Kidney (tissue), 14 donors: ENCODE measurements around the gene ACTR6. TPM values are rescaled to one million over a fixed set of nuclear protein-coding genes. Genes with fewer than 3 reads are reported as not detected.
"Not testable (repeated sequence)": the region's sequence is repeated elsewhere in the genome, so short reads cannot be mapped to it uniquely, and the experiment has no call there.

Experiments used
- DNase-seq, 5 donors: peaks; one replicate each; pipeline ENCODE4 v3.0.0-alpha.2; 2013 to 2020
- FAIRE-seq: peaks from 2 replicates; lab custom pipeline; 2012; peaks lifted over from hg19 to GRCh38; lab: Jason Lieb, UNC
- H3K27ac ChIP-seq, 2 donors: one replicate each; pipeline ENCODE4 v1.7.0; 2013; ENCODE audit warnings: low read depth in 2 of 2, low read length in 2 of 2, inconsistent platforms in 1 of 2
- H3K27me3 ChIP-seq: one replicate; pipeline ENCODE4 v1.7.1; 2013; ENCODE audit warnings: low read length, inconsistent platforms; ENCODE audit not compliant: control insufficient read depth, insufficient read depth
- H3K36me3 ChIP-seq, 3 donors: one replicate each; pipeline versions ENCODE4 v1.7.0 to v1.7.1; 2013; ENCODE audit warnings: low read length in 3 of 3, control low read depth in 1 of 3, inconsistent platforms in 1 of 3; ENCODE audit not compliant: insufficient read depth in 3 of 3, control insufficient read depth in 2 of 3
- H3K4me1 ChIP-seq, 3 donors: one replicate each; pipeline versions ENCODE4 v1.7.0 to v1.7.1; 2013; ENCODE audit warnings: low read length in 3 of 3, inconsistent platforms in 1 of 3, low read depth in 1 of 3; ENCODE audit not compliant: control insufficient read depth in 2 of 3, insufficient read depth in 2 of 3
- H3K4me3 ChIP-seq, 3 donors: one replicate each; pipeline versions ENCODE4 v1.7.0 to v1.8.1; 2013; ENCODE audit warnings: low read length in 3 of 3, control low read depth in 1 of 3, inconsistent platforms in 1 of 3
- H3K9ac ChIP-seq, 3 donors: one replicate each; pipeline versions ENCODE4 v1.7.0 to v1.7.1; 2013; ENCODE audit warnings: low read length in 3 of 3, control low read depth in 1 of 3, inconsistent platforms in 1 of 3
- H3K9me3 ChIP-seq, 3 donors: one replicate each; pipeline versions ENCODE4 v1.7.0 to v1.7.1; 2013; ENCODE audit warnings: low read length in 3 of 3, control low read depth in 1 of 3, inconsistent platforms in 1 of 3; ENCODE audit not compliant: control insufficient read depth in 2 of 3, insufficient read depth in 1 of 3
- CTCF ChIP-seq: IDR thresholded peaks from 3 replicates; pipeline ENCODE4 v1.5.1; 2012; ENCODE audit warnings: mild to moderate bottlenecking, moderate library complexity, borderline replicate concordance; ENCODE audit not compliant: insufficient read depth; ENCODE audit errors: extremely low read depth
- intact Hi-C: fragments of 100-400 bp; cut with DNase I; formaldehyde crosslinking; loops from one replicate; pipeline ENCODE4 v1.11.1; 2022
- polyA plus RNA-seq: library from polyadenylated mRNA; stranded (reverse); fragments of 350-450 nt; fragmentation: Illumina TruSeq; extraction: RNeasy Lipid Tissue Mini Kit (QIAGEN cat#74804); gene quantifications from one replicate; pipeline ENCODE4 v1.2.3, GENCODE V29; 2014; ENCODE audit warnings: low read depth, low replicate concordance; ENCODE audit not compliant: insufficient read depth
- total RNA-seq: library from RNA; stranded (reverse); fragmentation: NEBNext Ultra II Directional; extraction: Animal tissue kit (Norgen Biotek cat#: 25700); gene quantifications from one replicate; pipeline ENCODE4 v1.2.1, GENCODE V29; 2021
- donor health status: control.
- donor health status: control.
- donor health status: control.
- donor health status: control.
- donor health status: control.
- donor health status: DM: yes; HTN: yes; CAD: no.
- donor health status: Normal renal cell carcinoma (clear cell type).

ACTR6 gene
- total and polyA plus RNA-seq, 2 donors from 2014 or later: 23.1 to 29.2 TPM

- no peak for TF ChIP-seq CTCF
- DNase-seq: no peak
- no peak overlapping the region for H3K27ac ChIP-seq
- H3K9ac ChIP-seq: no peak overlapping the region
- no peak for FAIRE-seq
- no peaks in the 10 kb centered on the region for H3K4me1 ChIP-seq
- no peaks in the 10 kb centered on the region for H3K36me3 ChIP-seq
- no peaks in the 10 kb centered on the region for H3K27me3 ChIP-seq
- no peak overlapping the region for H3K4me3 ChIP-seq
- no peaks in the 10 kb centered on the region for H3K9me3 ChIP-seq
- intact Hi-C loops: no loop called here
These were observed 15.2 kb upstream of the ACTR6 start for GRCh38 chr12:100185361-100185894.

GRCh38 chr12:100186071-100186470 is 14.5 kb upstream of the ACTR6 start:
- intact Hi-C loops: no loop called here
- DNase-seq (no peak), FAIRE-seq (no peak)
- Histone ChIP-seq H3K27me3 (no peaks in the 10 kb centered on the region), H3K36me3 (no peaks in the 10 kb centered on the region), H3K4me1 (no peaks in the 10 kb centered on the region), H3K4me3 (no peak overlapping the region), H3K9ac (no peak overlapping the region), H3K9me3 (no peaks in the 10 kb centered on the region), H3K27ac (no peak overlapping the region)
- no peak for TF ChIP-seq CTCF

GRCh38 chr12:100187068-100187467 is 13.5 kb upstream of the ACTR6 start:
- H3K9ac ChIP-seq: no peak overlapping the region
- intact Hi-C loops: no loop called here
- no peaks in the 10 kb centered on the region for H3K36me3 ChIP-seq
- H3K27me3 ChIP-seq: no peaks in the 10 kb centered on the region
- no peak overlapping the region for H3K4me3 ChIP-seq
- TF ChIP-seq CTCF: no peak
- no peaks in the 10 kb centered on the region for H3K4me1 ChIP-seq
- H3K27ac ChIP-seq: no peak overlapping the region
- FAIRE-seq: no peak
- no peaks in the 10 kb centered on the region for H3K9me3 ChIP-seq
- DNase-seq: no peak

GRCh38 chr12:100187857-100188519 is 12.6 kb upstream of the ACTR6 start:
- H3K27me3 ChIP-seq: no peaks in the 10 kb centered on the region
- intact Hi-C loops: no loop called here
- DNase-seq (no peak), FAIRE-seq (no peak)
- H3K9me3 ChIP-seq: no peaks in the 10 kb centered on the region
- H3K36me3 ChIP-seq: no peaks in the 10 kb centered on the region
- no peak overlapping the region for H3K4me3 ChIP-seq
- H3K27ac ChIP-seq: no peak overlapping the region
- H3K9ac ChIP-seq: no peak overlapping the region
- no peaks in the 10 kb centered on the region for H3K4me1 ChIP-seq
- no peak for TF ChIP-seq CTCF

GRCh38 chr12:100188888-100189635 is 11.6 kb upstream of the ACTR6 start:
- H3K27me3 ChIP-seq, FAIRE-seq, H3K4me3 ChIP-seq, H3K36me3 ChIP-seq, H3K4me1 ChIP-seq, DNase-seq, intact Hi-C loops, H3K9me3 ChIP-seq, H3K27ac ChIP-seq, H3K9ac ChIP-seq: not testable (repeated sequence)
